Measurements from ENCODE around the gene PTPRB.

PTPRB gene

GRCh38 chr12:70609739-70610491 lies 27.3 kb downstream of the PTPRB start (continued):
- TF ChIP-seq PATZ1 (tag by site-specific recombination; IDR thresholded peaks at IDR 0.05) (peak; percentile 41; the same call in 1 of the 2 replicates), OSR2 (tag by site-specific recombination; IDR thresholded peaks at IDR 0.05) (no peak), ZNF341 (tag by site-specific recombination; IDR thresholded peaks at IDR 0.05; ENCODE audit: low read depth) (peak; percentile 92), ZNF223 (tag by site-specific recombination; IDR thresholded peaks at IDR 0.05) (no peak), BCL11B (tag by site-specific recombination; IDR thresholded peaks at IDR 0.05; ENCODE audit: low read depth) (no peak; the same call in 1 of the 2 replicates), ZNF610 (tag by site-specific recombination; IDR thresholded peaks at IDR 0.05; ENCODE audit: borderline replicate concordance) (no peak), ZNF324 (tag by site-specific recombination; IDR thresholded peaks at IDR 0.05) (no peak), ZNF677 (tag by site-specific recombination; IDR thresholded peaks at IDR 0.05) (no peak), ZNF391 (tag by site-specific recombination; IDR thresholded peaks at IDR 0.05; ENCODE audit: borderline replicate concordance, low read depth) (no peak), KLF1 (tag by site-specific recombination; IDR thresholded peaks at IDR 0.05) (no peak), ZNF354C (tag by site-specific recombination; IDR thresholded peaks at IDR 0.05; ENCODE audit: borderline replicate concordance, low read depth) (no peak), ZBTB10 (tag by site-specific recombination; IDR thresholded peaks at IDR 0.05) (no peak), ZNF585B (tag by site-specific recombination; IDR thresholded peaks at IDR 0.05) (no peak), PRDM2 (tag by site-specific recombination; IDR thresholded peaks at IDR 0.05; ENCODE audit: borderline replicate concordance) (no peak), ZNF510 (tag by site-specific recombination; IDR thresholded peaks at IDR 0.05; ENCODE audit: insufficient replicate concordance) (no peak), ZNF514 (tag by site-specific recombination; IDR thresholded peaks at IDR 0.05) (no peak)
- TF ChIP-seq, protein P1, sequence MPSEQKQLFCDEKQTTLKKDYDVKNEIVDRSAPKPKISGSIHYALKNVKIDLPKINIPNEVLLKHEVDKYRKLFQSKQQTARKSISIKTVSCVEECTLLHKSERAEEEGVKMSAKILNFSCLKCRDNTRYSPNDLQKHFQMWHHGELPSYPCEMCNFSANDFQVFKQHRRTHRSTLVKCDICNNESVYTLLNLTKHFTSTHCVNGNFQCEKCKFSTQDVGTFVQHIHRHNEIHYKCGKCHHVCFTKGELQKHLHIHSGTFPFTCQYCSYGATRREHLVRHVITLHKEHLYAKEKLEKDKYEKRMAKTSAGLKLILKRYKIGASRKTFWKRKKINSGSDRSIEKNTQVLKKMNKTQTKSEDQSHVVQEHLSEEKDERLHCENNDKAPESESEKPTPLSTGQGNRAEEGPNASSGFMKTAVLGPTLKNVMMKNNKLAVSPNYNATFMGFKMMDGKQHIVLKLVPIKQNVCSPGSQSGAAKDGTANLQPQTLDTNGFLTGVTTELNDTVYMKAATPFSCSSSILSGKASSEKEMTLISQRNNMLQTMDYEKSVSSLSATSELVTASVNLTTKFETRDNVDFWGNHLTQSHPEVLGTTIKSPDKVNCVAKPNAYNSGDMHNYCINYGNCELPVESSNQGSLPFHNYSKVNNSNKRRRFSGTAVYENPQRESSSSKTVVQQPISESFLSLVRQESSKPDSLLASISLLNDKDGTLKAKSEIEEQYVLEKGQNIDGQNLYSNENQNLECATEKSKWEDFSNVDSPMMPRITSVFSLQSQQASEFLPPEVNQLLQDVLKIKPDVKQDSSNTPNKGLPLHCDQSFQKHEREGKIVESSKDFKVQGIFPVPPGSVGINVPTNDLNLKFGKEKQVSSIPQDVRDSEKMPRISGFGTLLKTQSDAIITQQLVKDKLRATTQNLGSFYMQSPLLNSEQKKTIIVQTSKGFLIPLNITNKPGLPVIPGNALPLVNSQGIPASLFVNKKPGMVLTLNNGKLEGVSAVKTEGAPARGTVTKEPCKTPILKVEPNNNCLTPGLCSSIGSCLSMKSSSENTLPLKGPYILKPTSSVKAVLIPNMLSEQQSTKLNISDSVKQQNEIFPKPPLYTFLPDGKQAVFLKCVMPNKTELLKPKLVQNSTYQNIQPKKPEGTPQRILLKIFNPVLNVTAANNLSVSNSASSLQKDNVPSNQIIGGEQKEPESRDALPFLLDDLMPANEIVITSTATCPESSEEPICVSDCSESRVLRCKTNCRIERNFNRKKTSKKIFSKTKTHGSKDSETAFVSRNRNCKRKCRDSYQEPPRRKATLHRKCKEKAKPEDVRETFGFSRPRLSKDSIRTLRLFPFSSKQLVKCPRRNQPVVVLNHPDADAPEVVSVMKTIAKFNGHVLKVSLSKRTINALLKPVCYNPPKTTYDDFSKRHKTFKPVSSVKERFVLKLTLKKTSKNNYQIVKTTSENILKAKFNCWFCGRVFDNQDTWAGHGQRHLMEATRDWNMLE (tag by site-specific recombination; conservative IDR thresholded peaks at IDR 0.05; ENCODE audit: low read depth): no peak
- TF ChIP-seq, protein P2, sequence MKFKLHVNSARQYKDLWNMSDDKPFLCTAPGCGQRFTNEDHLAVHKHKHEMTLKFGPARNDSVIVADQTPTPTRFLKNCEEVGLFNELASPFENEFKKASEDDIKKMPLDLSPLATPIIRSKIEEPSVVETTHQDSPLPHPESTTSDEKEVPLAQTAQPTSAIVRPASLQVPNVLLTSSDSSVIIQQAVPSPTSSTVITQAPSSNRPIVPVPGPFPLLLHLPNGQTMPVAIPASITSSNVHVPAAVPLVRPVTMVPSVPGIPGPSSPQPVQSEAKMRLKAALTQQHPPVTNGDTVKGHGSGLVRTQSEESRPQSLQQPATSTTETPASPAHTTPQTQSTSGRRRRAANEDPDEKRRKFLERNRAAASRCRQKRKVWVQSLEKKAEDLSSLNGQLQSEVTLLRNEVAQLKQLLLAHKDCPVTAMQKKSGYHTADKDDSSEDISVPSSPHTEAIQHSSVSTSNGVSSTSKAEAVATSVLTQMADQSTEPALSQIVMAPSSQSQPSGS (tag by site-specific recombination; IDR thresholded peaks at IDR 0.05; ENCODE audit: low read depth): no peak
- TF ChIP-seq, protein P3, sequence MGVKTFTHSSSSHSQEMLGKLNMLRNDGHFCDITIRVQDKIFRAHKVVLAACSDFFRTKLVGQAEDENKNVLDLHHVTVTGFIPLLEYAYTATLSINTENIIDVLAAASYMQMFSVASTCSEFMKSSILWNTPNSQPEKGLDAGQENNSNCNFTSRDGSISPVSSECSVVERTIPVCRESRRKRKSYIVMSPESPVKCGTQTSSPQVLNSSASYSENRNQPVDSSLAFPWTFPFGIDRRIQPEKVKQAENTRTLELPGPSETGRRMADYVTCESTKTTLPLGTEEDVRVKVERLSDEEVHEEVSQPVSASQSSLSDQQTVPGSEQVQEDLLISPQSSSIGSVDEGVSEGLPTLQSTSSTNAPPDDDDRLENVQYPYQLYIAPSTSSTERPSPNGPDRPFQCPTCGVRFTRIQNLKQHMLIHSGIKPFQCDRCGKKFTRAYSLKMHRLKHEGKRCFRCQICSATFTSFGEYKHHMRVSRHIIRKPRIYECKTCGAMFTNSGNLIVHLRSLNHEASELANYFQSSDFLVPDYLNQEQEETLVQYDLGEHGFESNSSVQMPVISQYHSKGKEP (tag by site-specific recombination; IDR thresholded peaks at IDR 0.05): no peak

Measured in HEK293 (cell line).